GM12878 (cell line): ENCODE data around the gene F13A1. TPM values are rescaled to one million over a fixed set of nuclear protein-coding genes. Genes with fewer than 3 reads are reported as not detected.

Source experiments
- ASH2L ChIP-seq: fragments of 300-600, 200-600 bp; sonication (generic); IDR thresholded peaks from 2 replicates; pipeline ENCODE4 v1.6.1; 2017; ENCODE audit warnings: low read depth, mild to moderate bottlenecking, borderline replicate concordance
- BCL11A ChIP-seq: IDR thresholded peaks from 2 replicates; pipeline ENCODE4 v1.6.1; 2011; ENCODE audit warnings: low read depth, low read length
- CEBPB ChIP-seq, 2 experiments: fragments of 150-350 bp in 1 of 2; IDR thresholded peaks; 2 replicates each; pipeline ENCODE4 v1.6.1; 2012 to 2014; ENCODE audit warnings: low read depth in 2 of 2, low read length in 2 of 2, borderline replicate concordance in 1 of 2, inconsistent platforms in 1 of 2
- CREB1 ChIP-seq: IDR thresholded peaks from 2 replicates; pipeline ENCODE4 v1.6.1; 2012; ENCODE audit warnings: low read depth, mild to moderate bottlenecking, inconsistent platforms
- EP300 ChIP-seq, 2 experiments: fragments of 150-350 bp in 1 of 2; IDR thresholded peaks; 2 replicates each; pipeline ENCODE4 v1.6.1; 2011 to 2012; ENCODE audit warnings: low read depth in 2 of 2, low read length in 2 of 2, borderline replicate concordance in 1 of 2, improper control_type of control experiment in 1 of 2, inconsistent platforms in 1 of 2; ENCODE audit not compliant: control insufficient read depth in 1 of 2
- ESRRA ChIP-seq: IDR thresholded peaks from 2 replicates; pipeline ENCODE4 v1.6.1; 2012; ENCODE audit warnings: mild to moderate bottlenecking, low read length, improper control_type of control experiment
- IRF3 ChIP-seq: fragments of 450-650 bp; IDR thresholded peaks from 2 replicates; pipeline ENCODE4 v1.6.1; 2014; ENCODE audit warnings: mild to moderate bottlenecking
- MEF2A ChIP-seq: IDR thresholded peaks from 2 replicates; pipeline ENCODE4 v1.6.1; 2011; ENCODE audit warnings: low read depth, mild to moderate bottlenecking, low read length, moderate library complexity; ENCODE audit not compliant: insufficient read depth
- NR2C2 ChIP-seq: IDR thresholded peaks from 2 replicates; pipeline ENCODE4 v1.6.1; 2011; ENCODE audit warnings: borderline replicate concordance, low read depth; ENCODE audit not compliant: control insufficient read depth, insufficient read length
- NRF1 ChIP-seq: conservative IDR thresholded peaks from 2 replicates; pipeline ENCODE4 v1.6.1; 2011; ENCODE audit warnings: mild to moderate bottlenecking, low read depth, low read length, improper control_type of control experiment
- PAX5 ChIP-seq: IDR thresholded peaks from 2 replicates; pipeline ENCODE4 v1.6.1; 2011; ENCODE audit warnings: low read depth, low read length, borderline replicate concordance
- POLR2AphosphoS5 ChIP-seq: IDR thresholded peaks from 2 replicates; pipeline ENCODE4 v1.6.1; 2011; ENCODE audit warnings: mild to moderate bottlenecking, low read length, inconsistent platforms
- POU2F2 ChIP-seq: IDR thresholded peaks from 3 replicates; pipeline ENCODE4 v1.6.1; 2011; ENCODE audit warnings: low read depth, mild to moderate bottlenecking, low read length, borderline replicate concordance
- RAD21 ChIP-seq: IDR thresholded peaks from 2 replicates; pipeline ENCODE4 v1.6.1; 2011; ENCODE audit warnings: mild to moderate bottlenecking, low read depth, low read length, moderate library complexity; ENCODE audit not compliant: insufficient read depth
- SPI1 ChIP-seq: IDR thresholded peaks from 2 replicates; pipeline ENCODE4 v1.6.1; 2011; ENCODE audit warnings: low read depth, mild to moderate bottlenecking, low read length, moderate library complexity, borderline replicate concordance; ENCODE audit not compliant: insufficient read depth
- SREBF1 ChIP-seq: IDR thresholded peaks from 2 replicates; pipeline ENCODE4 v1.6.1; 2012; ENCODE audit warnings: mild to moderate bottlenecking, low read length
- STAT1 ChIP-seq: fragments of 450-650 bp; conservative IDR thresholded peaks from 2 replicates; pipeline ENCODE4 v1.6.1; 2014; ENCODE audit warnings: antibody characterized with exemption, mild to moderate bottlenecking
- TCF12 ChIP-seq: IDR thresholded peaks from 2 replicates; pipeline ENCODE4 v1.6.1; 2011; ENCODE audit warnings: low read depth, mild to moderate bottlenecking, low read length
- ZNF24 ChIP-seq: fragments of 450-650 bp; IDR thresholded peaks from 2 replicates; pipeline ENCODE4 v1.6.1; 2017; ENCODE audit warnings: antibody characterized with exemption, mild to moderate bottlenecking
- ZNF274 ChIP-seq: IDR thresholded peaks from one replicate; pipeline ENCODE4 v1.8.0; 2011; ENCODE audit not compliant: insufficient read length, insufficient read depth
- polyA plus RNA-seq, 11 experiments: library from polyadenylated mRNA; depleted of rRNA in 4 of 11; unstranded in 6 of 11; stranded (reverse) in 5 of 11; fragments of >200 nt; fragmentation: Nextera tagmentation in 4 of 11; fragmentation: Illumina TruSeq in 1 of 11; extraction: Ambion mirVana in 4 of 11; extraction: Trizol in 1 of 11; gene quantifications; 1 replicate in 1 of 11; 2 replicates in 10 of 11; pipeline versions ENCODE4 v1.2.1 to v1.2.3, GENCODE V29; 2011 to 2016; ENCODE audit warnings: inconsistent platforms in 2 of 11, missing spikeins in 2 of 11, low read depth in 1 of 11
- total RNA-seq, 4 experiments: library from RNA; depleted of rRNA in 3 of 4; stranded (reverse); fragments of >200 nt in 3 of 4; fragmentation: Illumina TruSeq in 1 of 4; extraction: Trizol in 1 of 4; gene quantifications; 2 replicates each; pipeline versions ENCODE4 v1.2.1 to v1.2.3, GENCODE V29; 2013 to 2021

The F13A1 gene
- total and polyA plus RNA-seq, 10 of the 15 experiments (the other 5 are each of a cell fraction or from before 2014, with no cell fraction given), result 0.48 to 1.8 (median 1.0) TPM

GRCh38 chr6:6331946-6332601 lies 11.6 kb upstream of the F13A1 start (continued):
- 0 out of 2 replicates have a peak, but pooled peaks have one; percentile 9 for TF ChIP-seq IRF3
- TF ChIP-seq CREB1, result 0 out of 2 replicates have a peak, but pooled peaks have one; percentile 6
- TF ChIP-seq ASH2L, result no peak
- peak in 1 of 2 experiments; percentile 64; a peak in 3 of 4 replicates for TF ChIP-seq EP300 (IDR thresholded peaks at IDR 0.05; ENCODE audit: borderline replicate concordance in 1 of 2, control insufficient read depth in 1 of 2, low read depth in 2 of 2, low read length in 2 of 2)
- TF ChIP-seq SREBF1, result no peak
- TF ChIP-seq POU2F2, result peak; percentile 96
- TF ChIP-seq POLR2AphosphoS5, result peak; percentile 41; the same call in 1 of the 2 replicates
- TF ChIP-seq MEF2A, result 0 out of 2 replicates have a peak, but pooled peaks have one; percentile 45
- no peak for TF ChIP-seq NR2C2
- TF ChIP-seq BCL11A, result peak; percentile 88
- 0 out of 2 replicates have a peak, but pooled peaks have one; percentile 32 for TF ChIP-seq ZNF24
- no peak for TF ChIP-seq STAT1
- TF ChIP-seq ZNF274, result no peak
- TF ChIP-seq RAD21, result 0 out of 2 replicates have a peak, but pooled peaks have one; percentile 3
- TF ChIP-seq PAX5, result peak; percentile 55
- peak; percentile 58; the same call in 1 of the 2 replicates for TF ChIP-seq TCF12
- peak; percentile 76 for TF ChIP-seq SPI1
- no peak for TF ChIP-seq CEBPB (IDR thresholded peaks at IDR 0.05; ENCODE audit: borderline replicate concordance in 1 of 2, low read depth in 2 of 2, low read length in 2 of 2)
- TF ChIP-seq NRF1, result no peak
- TF ChIP-seq ESRRA, result peak; percentile 30; the same call in 1 of the 2 replicates
